RKO (cell line): ENCODE measurements around the gene HTATSF1.

ENCODE experiments used
- DNase-seq: peaks from one replicate; pipeline ENCODE4 v3.0.0-alpha.2; 2016; ENCODE audit warnings: low spot score

Gene HTATSF1

GRCh38 chrX:136496186-136496763 is 1.1 kb upstream of the HTATSF1 start:
- no peak for DNase-seq

- peak; percentile 86 for DNase-seq
These were observed 432 bp upstream of the HTATSF1 start for GRCh38 chrX:136496764-136497555.

- no peak for DNase-seq
These were observed 21.7 kb downstream of the HTATSF1 start for GRCh38 chrX:136519069-136519468.

GRCh38 chrX:136523770-136524169 is 26.4 kb downstream of the HTATSF1 start:
- no peak for DNase-seq

- DNase-seq, result peak; percentile 49
These were observed 28.6 kb downstream of the HTATSF1 start for GRCh38 chrX:136525738-136526606.

GRCh38 chrX:136528645-136529315 is 31.4 kb downstream of the HTATSF1 start:
- DNase-seq, result peak; percentile 6

- DNase-seq, result no peak
These were observed 32.4 kb downstream of the HTATSF1 start for GRCh38 chrX:136529795-136530194.

GRCh38 chrX:136531951-136532350 is 34.6 kb downstream of the HTATSF1 start, which contains the start of gene VGLL1:
Gene VGLL1 (plus strand): TSS chrX:136532215. CDS start chrX:136536021, 3,806 bp downstream.
- no peak for DNase-seq

- no peak for DNase-seq
These were observed 36.7 kb downstream of the HTATSF1 start for GRCh38 chrX:136534131-136534530.

- no peak for DNase-seq
These were observed 41.4 kb downstream of the HTATSF1 start for GRCh38 chrX:136538811-136539210.

GRCh38 chrX:136540226-136540625 is 42.8 kb downstream of the HTATSF1 start:
- DNase-seq, result no peak

- DNase-seq, result no peak
These were observed 43.9 kb downstream of the HTATSF1 start for GRCh38 chrX:136541294-136541693.

- no peak for DNase-seq
These were observed 44.9 kb downstream of the HTATSF1 start for GRCh38 chrX:136542281-136542680.

GRCh38 chrX:136546371-136546781 is 49.0 kb downstream of the HTATSF1 start:
- no peak for DNase-seq

- DNase-seq, result no peak
These were observed 51.8 kb downstream of the HTATSF1 start for GRCh38 chrX:136549226-136549625.

GRCh38 chrX:136551410-136551809 is 54.0 kb downstream of the HTATSF1 start:
- DNase-seq, result no peak

- DNase-seq, result no peak
These were observed 58.3 kb downstream of the HTATSF1 start for GRCh38 chrX:136555694-136556093.
